ENCODE results near the gene CAP2.

CAP2 gene

GRCh38 chr6:17477356-17477755, 84.0 kb downstream of the CAP2 start:
- no peak for DNase-seq

DNA sequence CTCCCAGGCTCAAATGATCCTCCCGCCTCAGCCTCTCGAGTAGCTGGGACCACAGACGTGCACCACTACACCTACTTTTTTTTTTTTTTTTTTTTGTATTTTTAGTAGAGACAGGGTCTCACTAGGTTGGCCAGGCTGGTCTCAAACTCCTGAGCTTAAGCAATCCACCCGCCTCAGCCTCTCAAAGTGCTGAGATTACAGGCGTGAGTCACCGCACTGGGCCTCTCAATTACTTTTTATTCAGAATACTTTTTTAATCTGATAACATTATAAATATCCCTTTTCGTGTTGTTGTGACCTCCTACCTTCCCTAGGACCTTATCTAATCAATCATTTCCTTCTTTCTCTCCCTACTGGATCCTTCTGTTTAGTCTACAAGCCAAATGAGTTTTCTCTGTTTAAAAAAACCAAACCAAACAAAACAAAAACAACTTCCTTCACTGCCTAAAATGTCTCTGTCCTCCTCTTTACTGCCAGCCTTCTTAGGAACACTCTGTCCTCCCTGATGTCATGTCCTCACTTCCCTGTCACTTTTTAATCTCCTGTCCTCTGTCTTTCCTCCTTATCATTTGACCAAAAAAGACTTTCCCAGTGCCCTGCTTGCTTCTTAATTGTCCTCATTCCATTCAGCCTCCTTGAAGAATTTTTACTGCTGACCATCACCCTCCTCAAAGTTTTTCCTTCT, 85.0 kb downstream of the CAP2 start:
- DNase-seq, result no peak

GRCh38 chr6:17478946-17479345, 85.6 kb downstream of the CAP2 start:
- DNase-seq, result no peak

- DNase-seq, result no peak
Measured at GRCh38 chr6:17480476-17480875, 87.1 kb downstream of the CAP2 start.

GRCh38 chr6:17482711-17483110, 89.3 kb downstream of the CAP2 start:
- DNase-seq, result no peak

- no peak for DNase-seq
Measured at GRCh38 chr6:17483391-17484016, 90.1 kb downstream of the CAP2 start.

DNA sequence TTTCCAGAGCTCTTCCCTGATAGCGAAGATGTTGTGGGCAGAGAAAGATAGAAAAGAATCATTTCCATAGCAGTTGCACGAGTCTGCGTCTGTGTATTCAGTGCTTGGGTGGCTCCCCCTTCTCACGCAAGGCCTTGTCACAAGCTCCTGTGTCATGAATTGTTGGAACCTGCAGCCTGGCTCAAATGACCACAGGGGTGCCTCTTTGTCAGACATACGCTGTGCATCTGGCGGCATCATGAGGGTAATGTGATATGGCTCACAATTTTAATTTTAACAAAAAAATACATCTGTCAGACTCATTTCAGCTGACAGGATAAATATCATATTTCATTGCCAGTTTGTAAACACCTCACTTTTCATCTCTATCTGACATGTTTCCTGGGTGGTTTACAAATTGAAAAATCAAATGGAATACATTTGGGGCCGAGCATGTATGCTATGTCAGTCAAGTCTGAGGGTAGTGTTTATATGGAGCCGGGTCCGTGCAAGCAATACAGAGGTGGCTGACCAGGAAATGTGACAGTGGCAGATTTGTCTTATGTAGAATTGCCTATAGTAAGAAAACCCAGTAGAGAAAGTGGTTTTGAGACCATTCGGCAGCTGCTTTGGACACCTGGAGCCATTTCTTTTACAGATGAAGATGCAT, 90.9 kb downstream of the CAP2 start:
- no peak for DNase-seq

- DNase-seq, result no peak
Measured at GRCh38 chr6:17485181-17485580, 91.8 kb downstream of the CAP2 start.

DNA sequence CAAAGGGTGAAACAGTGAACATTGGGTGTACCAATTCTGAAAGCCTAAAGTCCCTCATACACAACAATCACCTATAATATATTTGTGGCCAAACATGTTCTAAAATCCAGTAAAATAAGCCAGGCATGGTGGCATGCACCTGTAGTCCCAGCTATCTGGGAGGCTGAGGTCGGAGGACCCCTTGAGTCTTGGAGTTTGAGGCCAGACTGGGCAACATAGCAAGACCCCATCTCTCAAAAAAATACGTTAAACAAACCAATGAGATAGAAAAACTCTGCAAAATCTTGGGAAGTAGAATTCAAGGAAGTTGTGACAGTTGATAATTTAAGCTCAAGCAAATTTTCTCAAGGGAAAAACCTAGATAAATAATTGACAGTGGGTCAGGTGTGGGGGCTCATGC, 92.6 kb downstream of the CAP2 start:
- DNase-seq, result no peak

DNA sequence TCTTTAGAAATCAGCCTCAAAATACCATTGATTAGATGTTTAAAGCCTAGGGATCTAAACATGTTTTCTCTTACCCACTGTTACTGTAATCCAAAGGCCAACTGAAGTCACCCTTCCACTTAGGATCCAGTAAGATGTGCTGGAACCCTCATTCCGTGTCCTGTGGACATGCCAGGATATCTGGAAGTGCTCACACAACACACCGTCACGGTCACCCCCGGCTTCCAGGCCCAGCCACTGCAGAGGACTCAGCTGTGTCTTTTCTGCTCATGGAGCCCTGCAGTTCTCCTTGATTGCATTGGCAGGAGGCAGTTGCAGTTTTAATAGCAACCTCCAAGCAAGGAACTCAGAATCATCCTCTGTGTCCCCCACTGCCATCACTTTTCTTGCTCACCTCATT, 93.3 kb downstream of the CAP2 start:
- DNase-seq, result no peak

DNA sequence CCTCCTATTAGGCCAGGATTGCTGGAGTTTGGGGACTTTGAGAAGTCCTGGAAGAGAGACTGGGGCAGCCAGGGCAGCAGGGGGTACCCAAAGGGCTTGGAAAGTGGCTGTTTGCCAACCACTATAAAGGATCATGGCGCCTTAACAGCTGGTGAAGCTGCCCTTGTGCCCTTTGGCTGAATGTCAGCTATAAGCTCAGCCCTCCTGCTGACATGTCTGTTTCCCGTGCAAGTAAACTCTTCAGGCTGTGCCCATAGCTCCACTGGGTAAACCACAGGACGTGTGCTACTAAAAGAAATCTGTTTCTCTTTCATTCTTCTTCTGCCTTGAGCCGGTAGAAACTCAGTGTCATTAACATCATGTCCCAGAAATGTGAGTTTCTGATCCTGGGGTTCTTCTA, 97.3 kb downstream of the CAP2 start:
- no peak for DNase-seq

- no peak for DNase-seq
Measured at GRCh38 chr6:17491416-17492142, 98.2 kb downstream of the CAP2 start.

GRCh38 chr6:17492350-17492749, 99.0 kb downstream of the CAP2 start:
- no peak for DNase-seq

DNA sequence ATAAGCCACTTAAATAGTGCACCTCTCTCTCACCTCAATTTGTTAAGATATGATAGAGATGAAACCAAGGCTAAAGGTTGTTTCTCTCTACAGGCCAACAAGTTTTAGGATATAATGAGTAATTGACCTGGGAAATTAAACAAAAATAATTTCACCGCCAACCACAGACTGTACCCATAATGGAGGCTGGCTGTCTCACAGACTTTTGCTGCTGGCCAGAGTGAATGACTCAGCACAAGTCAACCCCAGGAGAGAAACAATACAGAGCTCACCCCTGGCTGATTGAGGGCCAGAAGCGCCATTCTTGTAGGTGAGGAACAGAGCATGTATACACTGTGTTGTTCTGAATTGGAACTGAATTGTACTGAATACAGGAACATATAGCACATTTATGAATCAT, 99.9 kb downstream of the CAP2 start:
- DNase-seq, result no peak

DNA sequence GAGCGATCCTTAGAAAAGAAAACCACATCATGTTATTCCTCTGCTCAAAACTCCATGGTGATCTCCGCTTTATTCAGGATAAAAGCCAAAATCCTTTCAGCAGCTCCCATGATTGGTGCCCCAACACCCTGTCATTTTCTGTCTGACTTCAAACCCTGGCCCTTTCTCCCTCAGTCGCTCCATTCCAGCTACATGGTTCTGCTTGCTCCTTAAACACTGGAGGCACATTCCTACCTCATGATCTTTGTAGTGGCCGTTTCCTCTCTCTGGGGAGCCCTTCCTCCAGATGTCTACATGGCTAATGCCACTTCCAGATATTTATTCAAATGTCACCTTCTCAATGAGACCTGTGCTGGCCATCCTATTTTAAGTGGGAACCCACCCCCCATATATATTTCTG, 100.8 kb downstream of the CAP2 start:
- no peak for DNase-seq

DNA sequence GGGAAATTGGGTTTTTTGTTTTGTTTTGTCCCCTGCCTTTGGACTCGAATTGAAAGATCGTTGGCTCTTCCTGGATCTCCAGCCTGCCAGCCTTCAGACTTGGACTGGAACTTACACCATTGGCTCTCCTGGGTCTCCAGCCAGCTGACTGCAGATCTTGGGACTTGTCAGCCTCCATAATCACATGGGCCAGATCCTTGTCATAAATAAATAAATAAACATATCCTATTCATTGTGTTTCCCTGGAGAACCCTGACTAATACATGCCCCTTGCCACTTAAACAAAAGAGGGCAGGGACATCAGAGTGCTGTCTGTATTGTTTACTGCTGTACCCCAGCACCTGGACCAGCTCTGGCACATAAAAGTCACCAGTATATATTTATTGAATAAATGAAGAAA, 101.5 kb downstream of the CAP2 start:
- DNase-seq, result no peak

- DNase-seq, result no peak
Measured at GRCh38 chr6:17497535-17498095, 104.2 kb downstream of the CAP2 start.

DNA sequence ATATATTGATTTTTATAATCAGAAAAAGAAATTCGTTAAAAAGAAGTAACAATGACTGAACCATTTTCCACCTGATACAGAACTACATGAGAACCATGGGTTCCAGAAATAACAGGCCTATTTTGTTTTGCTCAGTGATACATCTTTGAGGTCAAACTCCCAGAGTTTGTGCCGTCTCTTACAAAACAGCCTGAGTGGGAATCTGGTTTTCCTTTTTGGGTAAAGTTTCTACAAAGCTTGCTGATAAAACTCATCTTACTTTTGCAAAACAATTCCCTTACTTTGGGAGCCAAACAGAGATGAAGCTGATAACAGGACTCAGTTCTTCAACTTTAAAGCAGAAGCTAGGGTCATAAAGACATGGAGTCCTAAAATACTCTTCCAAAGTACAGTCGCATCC, 108.0 kb downstream of the CAP2 start:
- DNase-seq, result no peak

GRCh38 chr6:17501982-17502704, 108.7 kb downstream of the CAP2 start:
- no peak for DNase-seq

DNA sequence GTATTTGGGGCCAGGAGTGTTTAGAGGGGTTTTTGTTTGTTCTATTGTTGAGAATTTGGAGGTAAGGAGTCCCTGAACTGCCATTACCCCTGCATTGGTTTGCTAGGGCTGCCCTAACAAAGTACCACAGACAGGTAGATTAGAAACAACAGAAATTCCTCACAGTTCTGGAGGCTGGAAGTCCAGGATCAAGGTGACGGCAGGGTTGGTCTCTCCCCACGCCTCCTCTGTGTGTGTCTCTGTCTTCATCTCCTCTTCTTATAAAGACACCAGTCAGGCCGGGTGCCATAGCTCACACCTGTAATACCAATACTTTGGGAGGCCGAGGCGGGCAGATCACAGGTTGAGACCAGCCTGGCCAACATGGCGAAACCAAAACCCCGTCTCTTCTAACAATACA, 109.7 kb downstream of the CAP2 start:
- DNase-seq, result no peak

- no peak for DNase-seq
Measured at GRCh38 chr6:17504005-17504404, 110.6 kb downstream of the CAP2 start.

DNA sequence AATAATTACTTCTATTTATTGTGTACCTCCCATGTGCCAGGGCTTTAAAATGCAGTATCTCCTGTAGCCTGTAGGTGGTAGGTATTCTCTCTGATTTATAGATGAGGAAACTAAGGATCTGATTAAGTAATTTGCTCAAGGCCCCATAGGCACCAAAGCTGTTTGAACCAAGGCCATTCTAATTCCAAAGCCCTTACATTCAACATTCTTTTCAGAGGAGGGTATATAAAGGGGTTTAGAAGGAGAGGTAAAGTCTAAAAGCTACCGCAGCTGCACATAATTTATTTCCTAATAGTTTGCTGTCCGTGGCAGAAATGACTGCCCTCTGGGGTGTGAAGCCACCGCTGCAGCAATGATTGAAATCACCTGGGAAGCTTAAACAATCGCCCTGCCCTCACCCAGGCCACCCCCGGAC, 111.7 kb downstream of the CAP2 start:
- DNase-seq, result no peak

DNA sequence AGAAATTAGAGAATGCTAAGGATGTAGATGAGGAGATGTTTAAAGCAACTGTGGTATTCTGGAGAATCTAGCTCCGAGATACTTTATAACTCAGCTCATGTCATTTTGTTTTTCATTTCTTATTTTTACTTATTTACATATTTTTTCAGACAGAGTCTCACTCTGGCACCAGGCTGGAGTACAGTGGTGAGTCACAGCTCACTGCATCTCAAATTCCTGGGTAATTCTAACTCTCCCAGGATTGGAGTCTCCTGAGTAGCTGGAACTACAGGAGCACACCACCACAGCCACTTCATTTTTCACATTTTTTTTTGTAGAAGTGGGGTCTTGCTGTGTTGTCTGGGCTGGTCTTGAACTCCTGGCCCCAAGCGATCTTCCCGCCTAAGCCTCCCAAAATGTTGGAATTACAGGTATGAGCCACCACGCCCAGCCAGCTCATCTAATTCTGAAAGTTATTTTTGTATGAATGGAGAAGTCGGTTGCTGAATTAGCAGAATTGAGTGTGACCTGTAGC, 112.4 kb downstream of the CAP2 start:
- DNase-seq, result no peak
